Endodermal cell (in vitro differentiated cells): Measurements from ENCODE around the gene RBM48. TPM values are rescaled to one million over a fixed set of nuclear protein-coding genes. Genes with fewer than 3 reads are reported as not detected.

Source experiments
- DNase-seq: peaks from one replicate; pipeline ENCODE4 v3.0.0-alpha.2; 2017
- H3K27ac ChIP-seq: 2 replicates; pipeline ENCODE4 v1.5.1; 2013; ENCODE audit warnings: mild to moderate bottlenecking, low read depth, low read length, moderate library complexity
- H3K27me3 ChIP-seq: 2 replicates; pipeline ENCODE4 v1.6.1; 2013; ENCODE audit warnings: mild to moderate bottlenecking, low read length, moderate library complexity; ENCODE audit not compliant: insufficient read depth, control insufficient read depth, poor library complexity, severe bottlenecking
- H3K36me3 ChIP-seq: 2 replicates; pipeline ENCODE4 v1.7.0; 2013; ENCODE audit warnings: mild to moderate bottlenecking, low read length, moderate library complexity; ENCODE audit not compliant: control insufficient read depth, insufficient read depth
- H3K4me1 ChIP-seq: one replicate; pipeline ENCODE4 v1.7.0; 2013; ENCODE audit warnings: low read length; ENCODE audit not compliant: control insufficient read depth, insufficient read depth
- H3K4me3 ChIP-seq: 2 replicates; pipeline ENCODE4 v1.5.1; 2013; ENCODE audit warnings: mild to moderate bottlenecking, low read length, moderate library complexity
- H3K9ac ChIP-seq: 2 replicates; pipeline ENCODE4 v1.6.1; 2013; ENCODE audit warnings: mild to moderate bottlenecking, low read length, moderate library complexity; ENCODE audit not compliant: poor library complexity, severe bottlenecking; ENCODE audit errors: extremely low read depth
- H3K9me3 ChIP-seq: 2 replicates; pipeline ENCODE4 v1.6.1; 2013; ENCODE audit warnings: mild to moderate bottlenecking, low read length, moderate library complexity; ENCODE audit not compliant: control insufficient read depth
- H3K27ac Mint-ChIP-seq: 2 replicates; pipeline ENCODE4 v1.8.0; 2020; ENCODE audit warnings: mixed read lengths
- H3K27me3 Mint-ChIP-seq: 2 replicates; pipeline ENCODE4 v1.8.0; 2021; ENCODE audit warnings: mild to moderate bottlenecking, mixed read lengths; ENCODE audit not compliant: insufficient read depth
- H3K36me3 Mint-ChIP-seq: 2 replicates; pipeline ENCODE4 v1.8.0; 2020; ENCODE audit warnings: low read depth, mixed read lengths
- H3K4me1 Mint-ChIP-seq: 2 replicates; pipeline ENCODE4 v1.8.0; 2020; ENCODE audit warnings: mixed read lengths
- H3K4me3 Mint-ChIP-seq: 2 replicates; pipeline ENCODE4 v1.8.0; 2020; ENCODE audit warnings: mild to moderate bottlenecking, moderate library complexity, mixed read lengths
- H3K9me3 Mint-ChIP-seq: 2 replicates; pipeline ENCODE4 v1.8.0; 2020; ENCODE audit warnings: mild to moderate bottlenecking, mixed read lengths
- CTCF ChIP-seq: fragments of 200-600 bp; sonication (generic); conservative IDR thresholded peaks from 2 replicates; pipeline ENCODE4 v1.5.0; 2021; ENCODE audit warnings: antibody characterized with exemption, mild to moderate bottlenecking
- WGBS, 2 experiments: methylation state at CpG; one replicate each; pipeline versions ENCODE4 v1.1.5 to v1.1.7; 2013; ENCODE audit warnings: missing lambda C conversion rate in 2 of 2, mixed read lengths in 1 of 2; ENCODE audit not compliant: insufficient coverage in 1 of 2, insufficient read length in 1 of 2; 5-methylcytosine and 5-hydroxymethylcytosine counted together
- total RNA-seq, 2 donors: library from RNA; stranded (reverse); fragmentation: NEBNext Ultra II Directional in 1 of 2; extraction: Animal tissue kit (Norgen Biotek cat#: 25700) in 1 of 2; gene quantifications; 2 replicates in 1 of 2; 3 replicates in 1 of 2; pipeline ENCODE4 v1.2.1, GENCODE V29; 2021

Gene RBM48
- total RNA-seq, 2 donors from 2014 or later: 11.4 to 11.9 TPM

- no peaks in the 10 kb centered on the region for H3K4me1 Mint-ChIP-seq
- Histone ChIP-seq H3K27ac (no peak overlapping the region), H3K9ac (no peak overlapping the region), H3K27me3 (no peaks in the 10 kb centered on the region), H3K4me3 (no peak overlapping the region), H3K36me3 (peaks cover 36% of the 10 kb centered on the region), H3K9me3 (no peaks in the 10 kb centered on the region), H3K4me1 (no peaks in the 10 kb centered on the region)
- H3K27me3 Mint-ChIP-seq: no peaks in the 10 kb centered on the region
- no peaks in the 10 kb centered on the region for H3K9me3 Mint-ChIP-seq
- DNase-seq: no peak
- H3K27ac Mint-ChIP-seq: no peak overlapping the region
- peaks cover 26% of the 10 kb centered on the region for H3K36me3 Mint-ChIP-seq
- 95% methylated on average over 1 of the region's 1 CpG; no CpG with 5 or more reads in 1 of the 2 experiments for WGBS, 2 experiments
- no peak for TF ChIP-seq CTCF
- no peak overlapping the region for H3K4me3 Mint-ChIP-seq
These were observed 8.6 kb upstream of the RBM48 start for GRCh38 chr7:92520024-92520423.

GRCh38 chr7:92523110-92523509, 5.5 kb upstream of the RBM48 start:
- Histone ChIP-seq H3K4me1 (no peaks in the 10 kb centered on the region), H3K4me3 (no peak overlapping the region), H3K27me3 (no peaks in the 10 kb centered on the region), H3K36me3 (peaks cover 18% of the 10 kb centered on the region), H3K9ac (no peak overlapping the region), H3K9me3 (no peaks in the 10 kb centered on the region), H3K27ac (no peak overlapping the region)
- WGBS, 2 experiments: 95 to 100% methylated on average over 1 to 2 of the region's 2 CpGs
- Mint-ChIP-seq H3K4me3 (no peak overlapping the region), H3K9me3 (no peaks in the 10 kb centered on the region), H3K4me1 (peaks cover 8% of the 10 kb centered on the region), H3K27me3 (no peaks in the 10 kb centered on the region), H3K36me3 (peaks cover 5% of the 10 kb centered on the region), H3K27ac (no peak overlapping the region)
- DNase-seq: no peak
- TF ChIP-seq CTCF: no peak

- no peaks in the 10 kb centered on the region for H3K4me1 ChIP-seq
- DNase-seq: peak; percentile 79
- H3K4me3 ChIP-seq: peak overlapping the region; percentile 97
- peak; percentile 60 for TF ChIP-seq CTCF
- WGBS, 2 experiments: 2 to 11% methylated on average over 3 to 31 of the region's 31 CpGs
- no peaks in the 10 kb centered on the region for H3K27me3 Mint-ChIP-seq
- H3K4me1 Mint-ChIP-seq: peaks cover 8% of the 10 kb centered on the region
- H3K9me3 ChIP-seq: no peaks in the 10 kb centered on the region
- peaks cover 18% of the 10 kb centered on the region for H3K36me3 ChIP-seq
- peak overlapping the region; percentile 95 for H3K4me3 Mint-ChIP-seq
- no peak overlapping the region for H3K27ac ChIP-seq
- peak overlapping the region; percentile 90 for H3K27ac Mint-ChIP-seq
- H3K27me3 ChIP-seq: no peaks in the 10 kb centered on the region
- H3K9me3 Mint-ChIP-seq: no peaks in the 10 kb centered on the region
- H3K36me3 Mint-ChIP-seq: peaks cover 11% of the 10 kb centered on the region
- H3K9ac ChIP-seq: peak overlapping the region; percentile 89
These were observed 1.1 kb upstream of the RBM48 start for GRCh38 chr7:92527300-92528187.
